ENCODE results near the gene CCL3.
A peak's percentile ranks its signal among the peaks of the same experiment; 100 is the strongest.
"Not testable (repeated sequence)": the region's sequence is repeated elsewhere in the genome, so short reads cannot be mapped to it uniquely, and the experiment has no call there.

Gene CCL3

GRCh38 chr17:36086791-36087190, 3.2 kb downstream of the CCL3 start:
- DNase-seq (ENCODE audit: low spot score), result no peak

GRCh38 chr17:36085765-36086164, 4.2 kb downstream of the CCL3 start:
- no peak for DNase-seq (ENCODE audit: low spot score)

DNA sequence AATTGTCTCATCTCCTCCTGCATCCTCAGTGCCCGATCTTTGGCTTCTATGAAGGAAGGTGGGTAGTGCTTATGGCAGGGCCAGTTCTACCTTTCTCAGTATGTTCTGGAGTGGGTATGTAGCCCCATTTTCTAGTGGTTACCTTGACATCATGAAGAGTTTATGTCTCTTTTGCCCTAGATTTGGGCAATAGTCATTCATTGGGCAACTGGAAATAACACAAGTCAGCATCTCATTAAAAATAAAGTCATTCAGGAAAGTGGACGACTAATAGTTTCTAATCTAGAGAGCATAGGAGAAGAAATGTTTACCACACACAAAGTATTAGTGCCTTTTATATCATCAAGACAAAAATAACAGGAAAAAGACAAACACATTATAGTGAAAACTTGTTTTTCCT, 6.3 kb downstream of the CCL3 start:
- DNase-seq (ENCODE audit: low spot score), result not testable (repeated sequence)

DNA sequence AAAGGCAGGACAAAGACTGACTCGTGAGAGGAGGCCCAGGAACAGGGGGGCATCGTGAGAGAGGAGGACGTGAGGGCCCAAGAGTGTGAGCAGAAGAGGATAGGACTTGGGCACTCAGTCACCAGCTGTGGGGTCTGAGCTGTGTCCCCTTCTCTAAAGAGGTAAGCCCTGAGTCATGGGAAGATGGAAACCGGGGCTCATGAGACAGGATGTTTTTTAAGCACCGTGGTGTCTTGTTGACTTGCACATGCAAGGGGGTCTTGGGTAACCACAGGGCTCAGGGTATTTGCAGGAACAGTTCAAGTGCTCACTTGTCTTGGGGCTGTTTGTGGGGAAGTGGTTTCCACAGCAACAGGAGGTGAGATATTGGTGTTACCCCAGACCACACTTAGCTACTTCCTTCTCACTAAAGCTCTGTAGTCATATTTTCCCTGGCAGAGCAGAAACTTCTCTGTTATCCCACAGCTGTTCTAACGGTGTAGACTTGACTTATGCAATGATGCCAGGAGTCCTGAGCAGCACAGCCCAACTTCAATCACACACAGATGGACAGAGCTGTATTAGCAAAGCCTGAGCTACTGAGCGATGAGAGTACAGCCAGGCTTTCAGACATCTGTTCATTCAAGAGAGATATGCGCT, 7.3 kb downstream of the CCL3 start:
- DNase-seq (ENCODE audit: low spot score), result not testable (repeated sequence)

GRCh38 chr17:36081681-36082471, 8.1 kb downstream of the CCL3 start:
- not testable (repeated sequence) for DNase-seq (ENCODE audit: low spot score)

DNA sequence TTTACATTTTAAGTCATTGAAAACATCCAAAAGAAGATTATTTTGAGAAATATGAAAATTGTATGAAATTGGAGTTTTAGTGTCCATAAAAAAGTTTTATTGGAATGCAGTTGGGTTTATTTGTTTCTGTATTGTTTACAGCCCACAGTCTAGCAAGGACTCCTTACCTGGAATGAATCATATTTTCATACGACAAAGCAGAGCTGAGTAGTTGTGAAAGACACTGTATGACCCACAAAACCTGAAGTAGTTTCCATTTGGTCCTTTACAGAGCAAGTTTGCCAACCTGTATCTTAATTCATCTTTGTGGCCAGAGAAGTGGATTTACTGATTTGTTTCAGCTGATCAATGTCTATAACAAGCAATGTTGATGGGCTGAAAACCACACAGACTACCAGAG, 15.6 kb downstream of the CCL3 start:
- DNase-seq (ENCODE audit: low spot score), result no peak

- DNase-seq (ENCODE audit: low spot score), result peak; percentile 12
These were observed 17.4 kb downstream of the CCL3 start for GRCh38 chr17:36072431-36073121.

DNA sequence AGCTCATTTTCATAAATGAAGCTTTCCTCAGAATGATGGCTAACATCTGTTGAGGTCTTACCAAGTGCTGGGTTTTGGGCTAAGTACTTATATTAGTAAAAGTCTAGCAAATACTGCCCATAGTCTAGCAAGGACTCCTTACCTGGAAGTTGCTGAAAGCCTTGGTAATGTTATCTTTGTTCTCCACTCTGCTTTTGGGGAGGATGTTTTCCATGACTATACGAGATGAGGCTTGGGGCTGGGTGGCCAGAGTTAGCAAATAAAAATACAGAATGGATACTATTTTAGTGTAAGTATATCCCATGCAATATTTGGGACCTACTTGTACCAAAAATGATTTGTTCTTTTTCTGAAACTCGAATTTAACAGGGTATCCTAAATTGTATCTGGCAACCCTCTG, 18.2 kb downstream of the CCL3 start:
- DNase-seq (ENCODE audit: low spot score), result no peak

- DNase-seq (ENCODE audit: low spot score), result no peak
These were observed 19.5 kb downstream of the CCL3 start for GRCh38 chr17:36070427-36070826.

DNA sequence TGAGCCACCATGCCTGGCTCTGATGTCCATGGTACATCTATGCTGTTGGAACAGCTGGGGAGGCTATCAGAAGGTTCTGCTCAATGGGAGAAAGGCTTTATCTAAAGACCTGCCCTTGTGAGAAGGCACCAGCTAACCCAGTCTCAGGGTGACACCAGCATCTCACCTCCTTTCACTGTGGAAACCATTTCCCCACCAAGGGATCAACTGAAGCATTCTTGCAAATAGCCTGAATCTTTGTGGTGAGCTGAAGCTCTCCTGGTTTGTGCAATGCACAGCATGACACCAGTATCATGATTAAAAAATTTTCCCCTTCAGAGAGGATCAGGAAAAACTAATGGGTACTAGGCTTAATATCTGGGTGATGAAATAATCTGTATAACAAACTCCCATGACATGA, 20.8 kb downstream of the CCL3 start:
- DNase-seq (ENCODE audit: low spot score), result no peak

DNA sequence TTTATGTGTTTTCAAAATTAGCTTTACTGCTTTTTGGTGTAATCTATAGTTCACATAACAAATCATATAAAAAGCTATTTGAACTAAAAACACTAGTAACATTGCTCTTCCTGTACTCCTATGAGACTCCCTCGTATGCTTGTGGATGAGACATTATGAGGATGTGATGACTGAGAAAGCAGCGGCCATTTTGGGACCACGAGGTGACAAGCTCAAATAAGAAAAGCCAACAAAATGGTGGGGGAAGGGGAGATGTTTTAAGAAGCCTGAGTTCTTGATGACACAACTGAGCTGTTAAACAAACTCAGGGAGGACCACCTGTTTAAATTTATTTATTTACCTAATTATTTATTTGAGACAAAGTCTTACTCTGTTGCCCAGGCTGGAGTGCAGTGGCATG, 21.4 kb downstream of the CCL3 start:
- no peak for DNase-seq (ENCODE audit: low spot score)

- DNase-seq (ENCODE audit: low spot score), result no peak
These were observed 23.5 kb downstream of the CCL3 start for GRCh38 chr17:36066365-36066985.

DNA sequence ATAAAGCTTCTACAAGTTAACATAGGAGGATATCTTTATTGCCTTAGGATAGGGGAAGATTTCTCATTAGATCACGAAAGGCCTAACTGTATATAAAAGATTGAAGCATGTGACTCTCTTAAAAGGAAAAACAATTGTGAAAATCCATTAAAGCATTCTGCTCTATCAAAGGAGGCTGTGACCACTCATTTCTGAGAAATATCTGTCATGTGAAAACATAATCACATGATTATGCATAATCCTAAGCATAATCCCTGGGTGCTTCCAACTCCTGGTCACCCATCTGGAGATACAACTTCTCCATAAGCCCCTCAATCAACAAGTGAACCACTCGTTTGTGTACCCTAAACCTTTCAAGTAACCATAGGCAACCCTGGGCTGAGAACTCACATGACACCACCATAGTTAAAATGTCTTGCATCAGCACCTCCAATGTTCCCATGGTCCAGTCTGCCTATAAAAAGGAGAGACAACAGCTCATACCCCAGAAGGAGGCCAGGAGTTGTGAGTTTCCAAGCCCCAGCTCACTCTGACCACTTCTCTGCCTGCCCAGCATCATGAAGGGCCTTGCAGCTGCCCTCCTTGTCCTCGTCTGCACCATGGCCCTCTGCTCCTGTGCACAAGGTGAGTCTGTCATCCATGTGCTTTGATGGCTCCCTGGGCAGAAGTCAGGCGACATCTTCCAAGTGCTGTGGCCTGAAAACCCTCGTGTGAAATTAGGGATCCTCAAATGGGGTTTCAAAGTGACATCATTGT, 26.0 kb downstream of the CCL3 start, which contains the start of gene CCL18:
TSS of gene CCL18 (plus strand) at position 487 of the 756 bp plus-strand sequence. CDS start at position 558, 71 bp downstream.
- no peak for DNase-seq (ENCODE audit: low spot score)

GRCh38 chr17:36060816-36061215, 29.1 kb downstream of the CCL3 start:
- DNase-seq (ENCODE audit: low spot score), result no peak

DNA sequence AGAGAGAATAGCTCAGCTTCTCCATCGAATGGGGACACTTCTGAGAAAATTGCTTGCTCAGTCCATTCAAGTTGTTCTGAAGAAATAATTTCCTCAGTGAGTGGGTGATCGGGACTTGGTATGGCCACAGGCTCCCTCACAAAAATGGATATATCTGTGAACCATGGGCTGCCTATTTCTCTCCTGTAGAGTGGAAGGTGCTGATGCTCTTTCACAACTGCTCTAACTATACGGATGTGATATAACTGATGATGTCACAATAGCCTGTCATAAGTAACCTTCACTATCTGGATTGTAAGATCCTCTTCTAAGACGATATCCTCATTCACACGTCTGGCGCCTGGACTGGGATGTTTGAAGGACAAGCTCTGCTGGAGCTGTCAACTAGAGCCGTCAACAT, 30.5 kb downstream of the CCL3 start:
- DNase-seq (ENCODE audit: low spot score), result no peak

GRCh38 chr17:36057911-36058310, 32.0 kb downstream of the CCL3 start:
- no peak for DNase-seq (ENCODE audit: low spot score)

DNA sequence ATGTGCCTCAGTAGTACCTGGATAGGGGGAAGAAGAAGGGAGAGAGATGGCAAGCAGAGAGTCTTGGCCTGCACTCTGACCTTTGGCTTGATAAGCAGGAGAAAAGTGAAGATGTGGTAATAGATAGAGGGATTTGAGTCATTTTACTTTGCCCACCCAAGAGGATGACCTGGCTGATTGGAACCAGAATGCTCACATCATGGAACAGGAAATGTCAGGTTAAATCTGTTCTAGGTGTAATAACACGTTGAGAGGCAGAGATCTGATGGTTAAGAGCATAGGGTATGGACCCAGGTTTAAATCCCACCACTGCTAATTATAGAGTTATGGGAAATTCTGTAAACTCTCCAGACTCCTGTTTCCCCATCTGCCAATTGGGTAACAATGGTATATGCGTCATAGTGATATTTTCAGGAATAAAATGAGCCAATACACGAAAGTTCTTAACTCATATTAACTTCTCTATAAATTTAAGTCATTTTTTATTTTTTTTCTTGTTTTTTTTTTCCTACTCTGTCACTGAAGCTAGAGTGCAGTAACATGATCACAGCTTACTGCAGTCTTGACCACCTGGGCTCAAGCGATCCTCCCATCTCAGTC, 33.9 kb downstream of the CCL3 start:
- DNase-seq (ENCODE audit: low spot score), result no peak

DNA sequence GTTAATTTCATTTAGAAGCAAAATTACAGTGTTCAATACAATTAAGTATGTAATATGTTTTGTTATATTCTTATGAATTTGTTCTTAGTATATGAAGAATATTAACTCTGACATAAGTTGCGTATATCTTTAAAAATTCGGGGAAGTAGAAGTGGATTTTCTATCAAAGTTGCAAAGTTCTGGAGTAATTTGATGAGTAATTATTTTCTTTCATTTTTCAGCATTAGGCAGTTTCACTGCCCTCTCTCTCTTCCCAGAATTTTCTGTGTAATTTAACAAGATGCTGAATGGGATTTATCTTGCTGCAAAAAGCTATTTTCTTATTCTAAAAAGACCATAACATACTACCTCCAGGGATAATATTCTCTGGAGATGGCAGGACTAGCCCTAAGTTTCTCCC, 34.8 kb downstream of the CCL3 start:
- DNase-seq (ENCODE audit: low spot score), result no peak

DNA sequence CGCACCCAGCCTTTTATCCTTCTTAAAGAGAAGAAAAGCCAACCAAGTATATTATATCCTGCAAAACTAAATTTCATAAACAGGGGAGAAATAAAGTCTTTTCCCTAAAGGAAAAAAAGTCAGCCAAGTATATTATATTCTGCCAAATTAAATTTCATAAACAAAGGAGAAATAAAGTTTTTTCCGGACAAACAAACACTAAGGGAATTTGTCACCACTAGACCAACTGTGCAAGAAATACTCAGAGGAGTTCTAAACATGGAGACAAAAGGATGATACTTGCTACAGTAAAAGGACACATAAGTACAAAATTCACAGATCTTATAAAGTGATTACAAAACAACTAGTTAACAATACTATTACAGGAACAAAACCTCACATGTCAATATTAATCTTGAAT, 40.3 kb downstream of the CCL3 start:
- DNase-seq (ENCODE audit: low spot score), result no peak

DNA sequence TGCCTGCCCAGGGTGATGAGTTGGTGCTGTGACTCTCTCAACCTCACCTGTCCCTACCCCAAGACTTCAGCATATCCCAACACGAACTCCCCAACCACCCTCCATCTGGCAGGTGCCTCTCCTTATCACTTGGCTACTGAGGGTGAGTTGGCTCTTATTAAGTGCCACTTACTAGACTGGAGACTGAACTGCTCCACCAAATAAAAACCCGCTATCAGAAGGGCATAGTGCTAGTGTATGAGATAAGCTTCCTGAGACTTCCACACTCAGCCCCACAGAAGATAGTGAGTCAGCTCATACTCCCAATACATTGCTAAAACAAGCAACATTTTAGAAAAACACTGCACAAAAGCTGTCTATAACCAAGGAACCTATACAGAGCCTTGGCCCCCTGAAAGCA, 41.9 kb downstream of the CCL3 start:
- DNase-seq (ENCODE audit: low spot score), result no peak
